PFSK-1 (cell line): ENCODE results near the gene ENTPD2.

Source experiments
- FOXP2 ChIP-seq: optimal IDR thresholded peaks from 2 replicates; pipeline ENCODE3; 2011; ENCODE audit warnings: borderline replicate concordance, control low read depth, inconsistent platforms; ENCODE audit not compliant: insufficient read depth; ENCODE audit errors: extremely low read length, extremely low read depth
- POLR2AphosphoS5 ChIP-seq: IDR thresholded peaks from 2 replicates; pipeline ENCODE4 v1.6.1; 2012; ENCODE audit warnings: low read depth, mild to moderate bottlenecking, control low read depth, low read length, moderate library complexity
- REST ChIP-seq, 2 experiments: IDR thresholded peaks; 2 replicates each; pipeline versions ENCODE4 v1.6.1 to v1.8.0; 2011 to 2012; ENCODE audit warnings: low read depth in 2 of 2, low read length in 2 of 2, control low read depth in 1 of 2, inconsistent platforms in 1 of 2, mild to moderate bottlenecking in 1 of 2, moderate library complexity in 1 of 2; ENCODE audit not compliant: insufficient read depth in 1 of 2
- SIN3A ChIP-seq: IDR thresholded peaks from 2 replicates; pipeline ENCODE4 v1.6.1; 2012; ENCODE audit warnings: mild to moderate bottlenecking, low read length, moderate library complexity, borderline replicate concordance; ENCODE audit not compliant: insufficient read depth
- TAF1 ChIP-seq: IDR thresholded peaks from 2 replicates; pipeline ENCODE4 v1.6.1; 2012; ENCODE audit warnings: low read length, control low read depth, borderline replicate concordance; ENCODE audit not compliant: insufficient read depth

Gene ENTPD2

GRCh38 chr9:137014776-137015539 lies 38.9 kb downstream of the ENTPD2 start:
- TF ChIP-seq FOXP2 (no peak), POLR2AphosphoS5 (no peak), SIN3A (no peak), REST (IDR thresholded peaks at IDR 0.05; ENCODE audit: insufficient read depth in 1 of 2, low read depth in 2 of 2, low read length in 2 of 2) (no peak), TAF1 (no peak)

- TF ChIP-seq REST (IDR thresholded peaks at IDR 0.05; ENCODE audit: insufficient read depth in 1 of 2, low read depth in 2 of 2, low read length in 2 of 2), result no peak
- no peak for TF ChIP-seq POLR2AphosphoS5
- no peak for TF ChIP-seq FOXP2
- TF ChIP-seq TAF1, result no peak
- no peak for TF ChIP-seq SIN3A
Observed at GRCh38 chr9:137014166-137014565, 39.7 kb downstream of the ENTPD2 start.

GRCh38 chr9:137013571-137013940 lies 40.3 kb downstream of the ENTPD2 start:
- TF ChIP-seq REST (IDR thresholded peaks at IDR 0.05; ENCODE audit: insufficient read depth in 1 of 2, low read depth in 2 of 2, low read length in 2 of 2) (no peak), POLR2AphosphoS5 (no peak), TAF1 (no peak), SIN3A (no peak), FOXP2 (no peak)

GRCh38 chr9:137012694-137013570 lies 40.9 kb downstream of the ENTPD2 start:
- TF ChIP-seq REST (IDR thresholded peaks at IDR 0.05; ENCODE audit: insufficient read depth in 1 of 2, low read depth in 2 of 2, low read length in 2 of 2) (no peak), SIN3A (no peak), TAF1 (no peak), FOXP2 (no peak), POLR2AphosphoS5 (no peak)
